ENCODE results near the gene TMEFF1.

The TMEFF1 gene

DNA sequence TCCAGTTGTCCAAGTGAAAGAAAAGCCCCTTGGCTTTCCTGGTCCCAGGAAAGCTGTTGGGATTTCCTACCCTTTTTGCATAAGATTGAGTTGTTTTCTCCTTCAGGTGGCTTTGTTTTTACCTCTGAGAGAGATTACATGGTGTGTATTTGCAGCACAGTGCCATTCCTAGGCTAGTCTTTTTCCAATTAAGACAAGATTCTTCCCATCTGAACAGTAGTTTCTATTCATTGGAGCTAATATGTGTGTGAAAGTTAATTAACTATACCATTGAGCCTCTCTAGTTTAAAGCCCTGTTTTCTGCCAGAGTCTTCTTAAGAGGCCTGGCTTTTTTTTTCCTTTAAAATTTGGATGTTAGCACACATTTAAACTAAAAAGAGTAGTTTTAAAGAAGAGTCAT, 25.9 kb upstream of the TMEFF1 start:
- DNase-seq (ENCODE audit: low read depth): no peak

DNA sequence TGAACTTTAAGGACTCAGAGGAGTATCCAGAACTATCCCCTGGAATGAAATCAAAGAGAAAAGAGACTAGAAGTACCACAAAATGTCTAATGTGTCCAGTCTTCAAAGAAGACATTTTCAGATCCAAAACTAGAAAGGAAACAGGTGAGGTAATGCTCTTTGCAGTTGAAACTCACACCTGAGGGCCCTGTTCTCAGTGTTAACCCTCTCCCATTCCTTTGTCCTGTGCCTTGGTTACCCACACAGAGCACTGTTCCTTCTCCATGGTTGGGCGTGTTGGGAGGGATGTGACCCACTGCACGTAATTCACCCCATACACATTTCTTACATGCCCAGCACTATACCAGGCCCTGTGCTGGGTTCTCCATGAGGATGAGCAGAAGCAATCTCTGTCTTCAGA, 24.7 kb upstream of the TMEFF1 start:
- no peak for DNase-seq (ENCODE audit: low read depth)

DNA sequence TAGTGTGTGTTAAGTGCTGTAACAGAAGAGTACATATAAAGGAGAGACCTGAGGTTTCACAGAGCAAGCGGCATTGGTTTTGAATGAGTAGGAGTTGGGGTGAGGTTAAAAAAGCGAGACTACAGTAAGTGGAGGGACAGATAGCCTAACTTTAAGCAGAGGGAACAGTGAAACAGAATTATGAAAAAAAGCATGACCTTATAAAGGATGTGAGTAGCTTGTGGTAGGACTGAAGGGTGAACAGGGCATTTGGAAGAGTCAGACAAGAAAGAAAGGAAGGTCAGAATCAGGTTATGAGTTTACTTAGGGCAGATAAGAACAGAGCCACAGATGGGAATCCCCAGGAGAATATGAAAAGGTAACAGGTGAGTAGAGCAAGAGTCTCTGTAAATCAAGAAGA, 23.5 kb upstream of the TMEFF1 start:
- no peak for DNase-seq (ENCODE audit: low read depth)

DNA sequence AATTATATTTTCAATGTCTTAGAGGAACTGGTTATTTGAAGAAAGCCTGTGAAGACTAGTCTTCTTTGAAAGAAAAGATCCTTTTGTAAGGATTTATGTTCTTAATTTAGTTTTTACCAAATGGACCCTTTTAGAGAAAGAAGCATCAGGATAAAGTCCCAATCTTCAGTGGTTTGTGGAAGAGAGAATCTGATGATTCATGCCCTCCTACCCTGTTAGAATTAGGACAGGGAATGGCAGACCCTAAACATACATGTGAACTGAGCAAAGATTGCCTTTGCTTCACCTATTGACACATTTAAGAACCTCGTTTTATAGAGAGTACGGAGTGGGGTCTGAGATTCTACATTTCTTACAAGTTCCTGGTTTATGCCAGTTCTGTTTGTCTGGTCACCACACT, 20.1 kb upstream of the TMEFF1 start:
- DNase-seq (ENCODE audit: low read depth): no peak

DNA sequence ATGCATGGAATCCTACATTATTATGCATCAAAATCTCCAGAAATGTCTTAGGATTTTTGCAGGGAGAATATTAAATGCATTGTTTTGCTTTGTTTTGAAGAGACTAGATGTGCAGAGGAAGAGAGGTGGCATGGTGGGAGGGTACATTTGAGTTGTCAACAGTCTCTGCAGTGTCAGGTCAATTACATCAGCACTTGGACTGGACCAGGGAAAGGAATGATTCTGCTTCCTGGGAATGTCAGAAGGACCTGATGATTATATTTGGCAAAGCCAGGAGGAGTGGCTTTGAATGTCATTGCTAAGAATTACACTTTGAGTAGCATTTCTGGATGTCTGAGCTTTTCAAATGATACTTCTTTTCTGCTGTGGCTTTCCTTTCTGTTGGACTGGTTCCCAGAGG, 17.5 kb upstream of the TMEFF1 start:
- no peak for DNase-seq (ENCODE audit: low read depth)

DNA sequence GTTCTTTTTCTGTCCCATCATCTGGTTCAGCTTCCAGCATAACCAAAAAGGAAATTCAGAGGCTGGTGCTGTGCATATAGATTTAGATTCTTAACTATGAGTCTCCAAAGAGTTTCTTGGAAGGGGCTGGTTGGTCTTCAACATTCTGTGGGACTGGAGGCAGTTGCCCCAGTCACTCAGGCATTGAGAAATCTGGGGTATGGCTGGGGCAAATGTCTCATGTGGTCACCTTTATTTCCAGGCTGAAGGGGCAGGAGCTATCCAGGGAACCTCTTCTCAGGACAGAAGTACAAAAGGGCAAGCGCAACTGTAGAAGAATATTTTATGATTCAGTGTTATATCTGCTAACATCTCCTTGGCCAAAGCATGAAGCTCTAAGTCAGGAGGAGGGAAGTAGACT, 15.4 kb upstream of the TMEFF1 start:
- no peak for DNase-seq (ENCODE audit: low read depth)

DNA sequence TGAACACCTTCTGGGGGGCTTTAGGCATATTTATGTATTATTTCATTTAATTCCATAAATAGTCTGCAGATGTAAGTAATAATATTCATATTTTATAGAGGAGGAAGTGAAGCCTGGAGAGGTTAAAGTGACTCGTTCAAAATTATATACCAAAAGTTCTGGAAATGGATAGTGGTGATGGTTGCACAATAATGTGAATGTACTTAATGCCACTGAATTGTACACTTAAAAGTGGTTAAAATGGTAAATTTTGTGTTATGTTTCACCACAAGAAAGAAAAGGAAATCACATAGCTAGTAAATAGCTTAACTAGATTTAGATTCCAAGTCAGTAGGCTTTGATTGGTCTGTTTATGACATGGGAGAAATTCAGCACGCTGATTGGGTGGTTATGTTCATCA, 13.0 kb upstream of the TMEFF1 start:
- no peak for DNase-seq (ENCODE audit: low read depth)

DNA sequence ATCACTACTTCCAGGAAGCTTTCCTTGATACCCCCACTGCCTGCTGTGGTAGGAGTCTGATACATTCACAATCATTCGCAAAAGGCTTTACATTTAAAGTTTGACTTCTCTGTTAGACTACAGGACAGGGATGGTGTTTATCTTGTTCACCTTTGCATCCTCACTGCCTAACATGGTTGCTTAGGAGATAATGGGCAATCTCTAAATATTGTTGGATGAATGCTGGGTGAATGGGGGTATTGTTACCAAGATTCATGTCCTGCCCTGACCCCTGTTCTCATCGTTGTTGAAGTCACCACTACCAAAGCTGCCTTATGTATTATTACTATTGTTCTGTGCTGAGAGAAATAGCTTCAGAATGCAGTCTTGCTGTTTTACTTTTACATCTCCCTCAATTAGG, 7.7 kb upstream of the TMEFF1 start:
- DNase-seq (ENCODE audit: low read depth): no peak

DNA sequence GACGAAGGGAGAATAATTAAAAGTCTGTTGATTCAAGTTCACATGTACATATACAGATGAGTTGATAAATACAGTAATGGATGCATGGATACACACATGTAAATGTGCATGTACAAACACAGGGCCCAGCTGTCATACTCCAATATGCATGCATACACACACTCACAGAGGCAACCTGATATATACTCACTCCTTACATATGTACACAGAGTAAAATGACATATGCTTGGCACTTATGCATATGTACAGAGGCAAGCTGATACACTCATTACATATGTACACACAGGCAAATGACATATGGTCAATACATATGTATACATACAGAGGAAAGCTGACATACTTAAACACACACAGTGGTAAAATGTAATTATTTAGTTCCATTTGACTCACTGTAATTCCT, 7.2 kb upstream of the TMEFF1 start:
- no peak for DNase-seq (ENCODE audit: low read depth)

DNA sequence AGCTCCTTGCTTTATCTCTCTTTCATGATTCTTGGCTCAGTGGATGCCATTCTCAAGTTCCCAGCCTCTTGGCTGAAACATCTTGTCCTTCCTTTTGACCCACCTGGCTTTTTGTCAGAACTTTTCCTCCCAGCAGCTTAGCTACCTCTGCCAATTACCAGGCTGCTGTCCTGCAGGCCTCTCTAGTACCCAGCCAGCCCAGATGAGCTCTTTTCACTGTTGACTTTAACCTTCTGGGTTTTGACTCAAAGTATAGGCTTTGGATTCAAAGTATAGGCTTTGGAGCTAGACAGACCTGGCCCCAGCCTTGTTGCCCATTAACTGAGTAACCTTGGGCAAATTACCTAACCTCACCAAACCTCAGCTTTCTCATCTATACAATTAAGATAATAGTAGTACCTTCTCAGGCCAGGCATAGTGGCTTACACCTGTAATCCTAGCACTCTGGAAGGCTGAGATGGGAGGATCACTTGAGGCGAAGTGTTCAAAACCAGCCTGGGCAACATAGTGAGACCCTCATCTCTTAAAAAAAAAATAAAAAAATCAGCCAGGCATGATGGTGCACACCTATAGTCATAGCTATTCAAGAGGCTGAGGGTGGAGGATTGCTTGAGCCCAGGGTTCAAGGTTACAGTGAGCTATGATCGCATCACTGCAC, 6.6 kb upstream of the TMEFF1 start:
- no peak for DNase-seq (ENCODE audit: low read depth)

DNA sequence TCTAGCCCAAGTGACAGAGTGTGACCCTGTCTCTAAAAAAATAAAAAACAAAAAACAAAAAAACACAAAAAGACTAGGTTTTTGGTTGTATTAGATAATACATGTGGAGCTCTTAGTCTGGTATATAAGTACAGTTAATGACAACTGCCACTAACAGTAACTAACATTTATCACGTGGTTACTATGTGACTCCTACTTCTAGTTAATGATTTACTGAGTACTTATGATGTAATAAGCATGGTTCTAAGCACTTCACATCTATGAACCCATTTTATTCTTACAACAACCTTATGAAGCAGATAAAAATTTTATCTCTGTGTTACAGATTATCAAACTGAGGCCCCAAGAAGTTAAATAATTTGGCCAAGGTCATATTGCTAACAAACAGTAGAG, 6.1 kb upstream of the TMEFF1 start:
- no peak for DNase-seq (ENCODE audit: low read depth)

DNA sequence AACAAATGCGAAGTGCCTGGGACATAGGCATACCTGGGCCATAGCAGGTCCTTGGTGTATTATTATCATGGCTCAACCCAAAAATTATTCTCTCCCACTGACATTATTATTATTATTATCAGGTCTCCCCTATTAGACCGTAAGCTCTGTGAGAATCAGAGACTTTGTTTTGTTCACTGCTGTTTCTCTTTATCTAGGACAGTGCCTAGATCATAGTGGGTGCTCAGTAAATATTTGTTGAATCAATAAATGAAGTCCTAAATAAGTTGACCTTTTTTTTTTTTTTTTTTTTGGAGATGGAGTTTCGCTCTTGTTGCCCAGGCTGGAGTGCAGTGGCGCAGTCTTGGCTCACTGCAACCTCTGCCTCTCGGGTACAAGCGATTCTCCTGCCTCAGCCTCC, 4.9 kb upstream of the TMEFF1 start:
- no peak for DNase-seq (ENCODE audit: low read depth)

DNA sequence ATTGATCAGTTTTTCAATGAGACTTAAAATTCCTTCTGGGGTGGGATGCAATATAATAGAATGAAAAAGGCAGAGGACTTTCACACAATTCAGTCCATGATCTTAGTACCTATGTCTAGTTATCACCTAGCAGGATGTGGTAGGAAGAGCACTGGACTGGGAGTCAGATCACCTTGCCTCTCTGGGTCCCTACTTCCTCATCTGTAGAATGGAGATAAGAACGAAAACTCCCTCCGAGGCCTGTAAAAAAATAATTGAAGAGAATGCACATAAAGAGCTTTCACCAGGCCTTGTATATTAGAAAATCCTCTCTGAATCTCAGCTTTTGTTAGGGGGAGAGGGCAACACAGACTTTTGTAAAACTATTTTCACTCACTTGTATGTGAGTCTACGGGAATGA, 681 bp upstream of the TMEFF1 start:
- DNase-seq (ENCODE audit: low read depth): no peak

DNA sequence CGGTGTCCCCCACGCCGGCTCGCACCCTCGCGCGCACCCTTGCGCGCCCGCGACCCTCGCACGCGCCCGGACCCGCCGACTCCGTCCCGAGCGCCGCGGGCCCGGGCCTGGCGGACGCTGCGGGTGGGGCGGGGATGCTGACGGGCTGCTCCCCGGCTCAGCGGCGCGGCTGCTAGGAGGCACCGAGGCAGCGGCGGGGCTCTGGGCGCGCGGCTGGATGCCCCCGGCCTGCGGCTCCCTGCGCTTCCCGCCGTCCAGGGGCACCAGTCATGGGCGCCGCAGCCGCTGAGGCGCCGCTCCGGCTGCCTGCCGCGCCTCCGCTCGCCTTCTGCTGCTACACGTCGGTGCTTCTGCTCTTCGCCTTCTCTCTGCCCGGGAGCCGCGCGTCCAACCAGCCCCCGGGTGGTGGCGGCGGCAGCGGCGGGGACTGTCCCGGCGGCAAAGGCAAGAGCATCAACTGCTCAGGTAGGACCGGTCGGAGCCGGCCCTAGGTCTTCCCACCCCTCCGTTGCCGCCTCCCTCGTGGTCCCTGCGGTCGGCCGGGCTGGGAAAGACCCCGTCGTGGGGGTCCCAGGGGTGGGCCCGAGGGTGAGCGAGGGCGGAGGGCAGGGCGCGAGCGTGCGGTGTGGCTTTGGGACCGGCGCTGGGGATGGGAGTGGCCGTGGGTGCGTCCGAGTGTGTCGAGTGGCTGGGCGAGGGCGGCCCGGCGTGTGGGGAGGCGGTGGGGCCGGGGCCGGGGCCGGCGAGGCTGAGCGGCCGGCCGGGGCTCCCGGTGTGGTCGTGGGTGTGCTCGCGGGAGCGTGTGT, 530 bp downstream of the TMEFF1 start:
- DNase-seq (ENCODE audit: low read depth): no peak

DNA sequence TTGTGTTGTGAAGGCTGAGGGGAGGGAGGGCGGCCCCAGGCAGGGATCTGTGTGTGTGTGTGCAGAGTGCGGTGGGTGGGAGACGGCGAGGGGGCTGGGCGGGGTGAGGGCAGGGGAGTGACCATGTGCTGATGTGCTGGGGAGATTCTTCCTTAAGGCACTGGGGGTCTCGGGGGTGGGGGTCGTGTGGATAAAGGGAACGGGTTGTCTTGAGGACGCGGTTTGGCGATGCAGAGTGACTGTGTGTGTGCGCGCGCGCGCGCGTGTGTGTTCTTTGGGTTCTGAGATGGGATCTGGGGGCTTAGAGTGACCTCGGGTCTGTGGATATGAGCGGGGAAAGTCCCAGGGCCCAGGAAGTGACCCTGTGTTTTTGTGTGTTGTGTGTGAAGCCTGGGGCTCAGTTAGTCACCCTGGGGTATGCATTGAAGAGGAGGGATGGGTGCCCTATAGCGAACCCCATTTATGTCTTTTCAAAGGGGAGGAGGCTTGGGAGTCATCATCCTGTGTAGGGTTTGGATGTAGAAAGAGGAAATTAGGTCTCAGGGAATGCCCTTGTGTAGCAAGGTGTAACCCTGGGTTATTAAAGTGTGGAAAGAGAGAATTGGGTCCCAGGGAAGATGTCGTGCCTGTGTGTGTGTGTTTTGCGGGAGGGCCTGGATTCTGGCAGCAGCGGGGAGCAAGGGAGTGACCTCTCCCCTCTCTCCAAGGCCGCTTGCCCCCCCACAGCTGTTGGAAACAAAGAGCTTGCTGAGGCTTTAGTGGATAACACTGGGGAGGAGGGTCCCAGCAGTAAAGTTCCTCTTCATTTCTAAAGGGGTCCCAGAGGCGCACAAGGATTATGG, 1.4 kb downstream of the TMEFF1 start:
- DNase-seq (ENCODE audit: low read depth): no peak

DNA sequence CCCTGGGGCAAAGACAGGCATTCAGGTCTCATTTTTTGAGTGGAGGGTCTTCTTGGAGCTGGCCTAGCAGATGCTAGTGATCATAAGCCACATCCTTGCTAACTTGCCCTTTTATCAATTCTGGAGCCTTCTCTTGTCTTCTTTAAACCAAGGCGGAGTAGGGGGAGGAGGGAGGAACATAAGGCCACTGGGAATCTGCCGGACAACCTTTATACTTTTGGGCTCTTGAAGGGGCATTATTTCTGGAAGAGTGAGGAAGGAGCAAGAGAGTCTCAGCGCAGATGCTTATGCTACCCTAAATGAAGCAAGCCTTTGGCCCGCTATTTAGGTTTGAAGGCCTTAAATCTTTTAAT, 2.0 kb downstream of the TMEFF1 start:
- no peak for DNase-seq (ENCODE audit: low read depth)

DNA sequence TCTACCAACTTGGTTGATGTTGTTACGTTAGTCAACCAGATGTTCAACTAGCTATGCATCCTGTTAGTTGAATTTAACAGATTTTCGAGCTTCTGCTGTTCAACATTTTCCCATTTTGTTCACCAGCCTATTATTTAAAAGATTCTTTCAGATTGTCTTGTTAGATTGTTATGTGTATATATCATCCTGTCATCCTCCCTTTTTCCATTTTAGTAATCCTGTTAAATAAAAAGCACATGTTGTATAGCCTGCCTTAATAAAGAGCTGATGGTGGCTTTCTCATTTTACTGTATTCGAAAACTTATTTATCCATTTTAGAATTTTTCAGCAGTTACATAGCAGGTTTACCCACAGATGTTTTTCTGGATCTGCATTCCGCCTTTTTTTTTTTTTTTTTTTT, 4.3 kb downstream of the TMEFF1 start:
- DNase-seq (ENCODE audit: low read depth): no peak

DNA sequence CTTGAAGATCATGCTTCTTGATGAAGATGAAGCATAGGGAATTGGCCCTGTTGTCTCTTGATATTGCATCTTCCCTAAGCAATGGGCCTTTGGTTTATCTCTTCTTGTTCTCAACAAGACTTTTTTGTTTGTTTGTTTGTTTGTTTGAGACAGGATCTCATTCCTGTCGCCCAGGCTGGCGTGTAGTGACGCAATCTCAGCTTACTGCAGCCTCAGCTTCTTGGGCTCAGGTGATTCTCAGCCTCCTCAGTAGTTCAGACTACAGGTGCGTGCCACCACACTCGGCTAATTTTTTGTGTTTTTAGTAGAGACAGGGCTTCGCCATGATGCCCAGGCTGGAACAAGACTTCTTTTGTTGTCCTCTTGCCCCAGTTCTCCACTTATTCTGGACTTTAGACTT, 5.2 kb downstream of the TMEFF1 start:
- no peak for DNase-seq (ENCODE audit: low read depth)

DNA sequence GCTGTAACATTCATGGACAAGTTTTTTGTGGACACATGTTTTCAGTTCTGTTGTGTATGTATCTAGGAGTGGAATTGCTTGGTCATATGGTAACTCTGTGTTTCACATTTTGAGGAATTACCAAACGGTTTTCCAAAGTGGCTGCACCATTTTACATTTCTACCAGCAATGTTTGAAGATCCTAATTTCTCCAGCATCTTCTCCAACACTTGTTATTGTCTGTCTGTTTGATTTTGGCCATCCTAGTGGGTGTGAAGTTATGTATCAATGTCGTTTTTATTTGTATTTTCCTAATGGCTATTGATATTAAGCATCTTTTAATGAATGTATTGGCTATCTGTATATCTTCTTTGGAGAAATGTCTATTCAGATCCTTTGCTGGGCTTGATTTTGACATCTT, 6.9 kb downstream of the TMEFF1 start:
- no peak for DNase-seq (ENCODE audit: low read depth)

DNA sequence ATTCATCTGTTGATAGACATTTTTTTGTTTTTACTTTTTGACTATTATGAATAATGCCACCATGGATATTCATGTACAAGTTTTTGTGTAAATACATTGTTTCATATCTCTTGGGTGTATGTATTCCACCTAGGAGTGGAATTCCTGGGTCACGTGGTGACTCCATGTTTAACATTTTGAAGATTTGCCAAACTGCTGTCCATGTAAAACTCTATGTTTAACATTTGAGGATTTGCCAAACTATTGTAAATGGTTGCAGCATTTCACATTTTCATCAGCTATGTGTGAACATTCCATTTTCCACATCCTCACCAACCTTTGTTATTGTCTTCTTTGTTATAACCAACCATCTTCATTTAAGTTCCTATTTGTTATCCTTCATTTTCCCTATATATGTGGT, 12.2 kb downstream of the TMEFF1 start:
- DNase-seq (ENCODE audit: low read depth): no peak

DNA sequence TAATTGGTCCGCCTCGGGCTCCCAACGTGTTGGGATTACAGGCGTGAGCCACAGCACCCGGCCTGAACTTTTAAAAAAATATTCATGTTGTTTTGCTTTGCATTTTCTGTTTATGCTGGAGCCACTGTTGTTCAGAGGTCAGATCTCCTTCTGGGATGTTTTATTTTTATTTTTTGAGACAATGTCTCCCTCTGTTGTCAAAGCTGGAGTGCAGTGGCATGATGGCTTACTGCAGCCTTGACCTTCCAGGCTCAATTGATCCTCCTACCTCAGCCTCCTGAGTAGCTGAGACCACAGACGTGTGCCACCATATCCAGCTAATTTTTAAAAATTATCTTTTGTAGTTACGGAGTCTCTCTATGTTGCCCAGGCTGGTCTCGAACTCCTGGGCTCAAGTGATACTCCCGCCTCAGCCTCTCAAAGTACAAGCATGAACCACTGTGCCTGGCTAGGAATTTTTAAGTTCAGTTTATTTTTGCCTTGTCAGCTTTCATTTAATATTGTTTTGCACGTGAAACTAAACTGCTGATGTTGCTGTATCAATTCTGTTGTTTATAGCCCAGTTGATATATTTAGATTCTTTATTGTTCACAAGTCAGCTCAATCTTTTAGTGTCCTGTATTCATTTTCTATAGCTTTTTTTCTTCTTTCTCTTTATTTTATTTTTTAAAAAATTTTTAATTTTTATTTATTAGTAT, 13.7 kb downstream of the TMEFF1 start:
- no peak for DNase-seq (ENCODE audit: low read depth)

DNA sequence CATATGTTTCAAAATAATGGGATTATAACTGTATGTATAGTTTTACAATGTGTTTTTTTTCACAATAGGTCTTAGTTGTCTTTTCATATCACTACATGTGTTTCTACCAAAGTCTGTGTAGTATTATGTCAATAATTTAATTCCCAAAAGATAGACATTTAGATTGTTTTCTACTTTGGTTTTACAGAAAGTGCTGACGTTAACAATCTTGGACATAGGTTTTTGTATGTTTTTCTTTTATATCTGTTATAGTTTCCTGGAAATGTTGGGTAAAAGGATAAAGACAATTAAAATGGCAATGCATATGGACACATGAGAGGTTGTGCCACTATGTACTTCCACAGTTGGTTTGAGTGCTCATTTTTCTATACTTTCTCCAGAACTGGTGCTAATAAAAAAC, 15.2 kb downstream of the TMEFF1 start:
- no peak for DNase-seq (ENCODE audit: low read depth)

DNA sequence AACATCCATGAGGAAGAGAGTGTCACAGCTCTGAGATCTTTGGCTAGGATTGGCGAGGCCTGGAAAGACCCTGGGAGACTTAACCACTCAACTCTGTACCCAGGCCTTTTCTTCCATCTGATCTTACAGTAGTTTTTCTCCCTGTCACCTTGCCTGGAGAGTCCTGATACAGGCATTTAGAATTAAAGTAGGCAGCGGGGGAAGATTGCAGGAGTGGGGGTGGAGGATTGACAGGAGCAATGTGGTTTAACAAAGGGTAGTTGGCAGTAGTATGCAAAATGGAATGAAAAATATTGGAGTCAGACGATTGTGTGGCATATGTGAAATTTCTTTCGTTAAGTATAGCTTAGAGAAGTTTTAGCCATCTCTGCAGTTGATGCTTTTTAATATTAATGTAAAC, 16.9 kb downstream of the TMEFF1 start:
- no peak for DNase-seq (ENCODE audit: low read depth)
